SJSA1 (cell line): ENCODE results near the gene FARSA. TPM values are rescaled to one million over a fixed set of nuclear protein-coding genes. Genes with fewer than 3 reads are reported as not detected.
A peak's percentile ranks its signal among the peaks of the same experiment; 100 is the strongest.

Source experiments
- DNase-seq, 2 experiments: peaks; one replicate each; pipeline ENCODE4 v3.0.0-alpha.2; 2015 to 2020; ENCODE audit warnings: low spot score in 2 of 2, low read depth in 1 of 2
- H3K27ac ChIP-seq: fragments of 250-450 bp; sonication (Bioruptor Pico); 2 replicates; pipeline ENCODE4 v1.5.1; 2020; ENCODE audit warnings: mild to moderate bottlenecking, moderate library complexity
- H3K27me3 ChIP-seq: fragments of 250-450 bp; sonication (Bioruptor Pico); replicated peaks from 2 replicates; pipeline ENCODE4 v1.5.1; 2020; ENCODE audit warnings: mild to moderate bottlenecking, moderate library complexity
- H3K36me3 ChIP-seq: fragments of 250-450 bp; sonication (Bioruptor Pico); 2 replicates; pipeline ENCODE4 v1.5.1; 2020; ENCODE audit warnings: mild to moderate bottlenecking
- H3K4me1 ChIP-seq: fragments of 250-450 bp; sonication (Bioruptor Pico); replicated peaks from 2 replicates; pipeline ENCODE4 v1.6.1; 2021; ENCODE audit warnings: mild to moderate bottlenecking
- H3K4me3 ChIP-seq: fragments of 250-450 bp; sonication (Bioruptor Pico); 2 replicates; pipeline ENCODE4 v1.5.1; 2020; ENCODE audit warnings: mild to moderate bottlenecking
- H3K9me3 ChIP-seq: fragments of 250-450 bp; sonication (Bioruptor Pico); replicated peaks from 2 replicates; pipeline ENCODE4 v1.5.1; 2020; ENCODE audit warnings: mild to moderate bottlenecking
- total RNA-seq: library from RNA; depleted of rRNA; stranded (reverse); fragments of >200 nt; shearing (Covaris generic); gene quantifications from 2 replicates; pipeline ENCODE4 v1.2.3, GENCODE V29; 2014

The FARSA gene
- total RNA-seq, 1 experiment from 2014 or later: 48.3 TPM

- Histone ChIP-seq H3K9me3 (peaks cover 24% of the 10 kb centered on the region), H3K27ac (no peak overlapping the region), H3K4me3 (no peak overlapping the region), H3K4me1 (peaks cover 10% of the 10 kb centered on the region), H3K36me3 (no peaks in the 10 kb centered on the region), H3K27me3 (peaks cover 21% of the 10 kb centered on the region)
- no peak for DNase-seq
Observed at GRCh38 chr19:12886651-12886968, 46.9 kb downstream of the FARSA start.

DNA sequence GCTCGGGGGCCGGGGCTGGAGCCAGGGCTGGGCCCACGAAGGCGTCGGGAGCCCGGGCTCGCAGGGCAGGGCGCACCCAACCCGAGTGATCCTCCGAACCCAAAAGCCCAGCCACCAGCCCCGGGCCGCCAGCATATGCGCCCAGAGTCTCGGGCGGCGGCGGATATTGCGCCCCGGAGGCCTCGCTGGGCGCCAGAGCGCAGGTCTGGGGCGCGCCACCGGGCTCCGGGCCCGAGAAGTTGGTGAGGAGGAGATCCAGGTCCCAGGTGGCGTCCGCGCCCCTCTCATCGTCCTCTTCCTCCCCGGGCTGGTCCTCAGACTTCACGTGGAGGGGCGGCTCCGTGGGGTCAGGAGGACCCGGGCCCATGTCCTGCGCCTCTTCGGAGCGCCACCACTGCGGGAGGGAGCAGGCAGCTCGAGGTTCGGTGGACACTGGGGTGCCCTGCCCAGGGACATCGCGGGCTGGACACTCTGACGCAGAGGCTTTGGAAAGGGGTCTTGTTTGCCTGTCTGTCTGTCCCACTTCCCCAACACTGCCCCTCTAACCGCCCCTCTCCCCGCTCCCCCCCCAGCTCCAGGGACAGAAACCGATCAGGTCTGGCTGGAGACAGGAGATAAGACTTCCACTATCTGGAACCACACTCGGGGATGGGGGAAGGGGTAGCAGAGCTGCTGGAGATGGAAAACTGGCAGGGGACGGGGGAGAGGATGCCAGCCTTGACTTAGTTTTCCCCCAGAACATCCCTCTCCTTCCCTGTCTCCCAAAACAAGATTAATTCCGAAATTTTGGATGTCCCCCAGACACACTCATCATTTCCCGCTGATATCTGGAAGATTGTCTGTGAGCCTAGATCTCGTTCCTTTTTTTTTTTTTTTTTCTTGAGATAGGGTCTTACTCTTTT lies 47.5 kb downstream of the FARSA start:
- Histone ChIP-seq H3K4me1 (peaks cover 9% of the 10 kb centered on the region), H3K27me3 (peaks cover 21% of the 10 kb centered on the region), H3K36me3 (no peaks in the 10 kb centered on the region), H3K27ac (no peak overlapping the region), H3K4me3 (no peak overlapping the region), H3K9me3 (peaks cover 24% of the 10 kb centered on the region)
- DNase-seq: no peak

DNA sequence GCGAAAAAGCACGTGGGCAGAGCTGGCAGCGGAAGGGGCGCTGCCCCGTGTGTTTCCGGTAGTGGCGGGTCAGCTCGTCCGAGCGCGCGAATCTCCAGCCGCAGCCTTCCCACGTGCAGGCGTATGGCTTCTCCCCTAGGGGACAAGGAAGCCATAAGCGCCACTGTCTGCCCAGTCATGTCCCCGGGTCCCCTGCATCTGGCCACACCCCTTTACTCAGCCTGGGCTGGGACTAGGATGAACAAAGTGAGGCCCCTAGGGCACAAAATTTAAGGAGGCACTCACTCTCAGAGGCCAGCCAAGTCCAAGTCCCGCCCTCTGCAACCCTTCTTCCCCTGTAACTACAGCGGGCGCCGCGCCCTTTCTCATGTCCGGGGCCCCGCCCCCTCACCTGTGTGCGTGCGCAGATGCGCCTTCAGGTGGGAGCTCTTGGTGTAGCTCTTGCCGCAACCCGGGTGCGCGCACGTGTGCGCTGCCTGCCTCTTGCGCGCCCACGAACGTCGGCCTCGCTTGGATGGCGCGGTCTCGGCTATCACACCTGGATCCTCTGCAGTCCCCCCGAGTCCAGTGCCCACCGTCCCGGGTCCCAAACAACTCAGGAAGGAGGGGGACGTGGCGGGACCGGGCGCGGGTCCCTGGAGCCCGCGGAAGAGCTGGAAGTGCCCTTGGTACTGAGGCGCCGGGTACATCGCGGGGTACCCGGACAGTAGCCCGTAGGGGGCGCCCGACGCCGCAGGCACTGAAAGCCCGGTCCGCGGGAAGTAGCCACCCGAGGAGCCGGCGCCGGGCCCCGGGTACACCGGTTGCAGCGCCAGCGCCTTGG lies 48.4 kb downstream of the FARSA start:
- H3K4me1 ChIP-seq: peaks cover 15% of the 10 kb centered on the region
- no peak overlapping the region for H3K4me3 ChIP-seq
- no peaks in the 10 kb centered on the region for H3K36me3 ChIP-seq
- no peak for DNase-seq
- H3K27ac ChIP-seq: no peak overlapping the region
- H3K9me3 ChIP-seq: peaks cover 24% of the 10 kb centered on the region
- peaks cover 21% of the 10 kb centered on the region for H3K27me3 ChIP-seq

- Histone ChIP-seq H3K27ac (no peak overlapping the region), H3K9me3 (peaks cover 24% of the 10 kb centered on the region), H3K27me3 (peaks cover 21% of the 10 kb centered on the region), H3K36me3 (no peaks in the 10 kb centered on the region), H3K4me1 (peaks cover 15% of the 10 kb centered on the region), H3K4me3 (no peak overlapping the region)
- no peak for DNase-seq
Observed at GRCh38 chr19:12884627-12884925, 48.9 kb downstream of the FARSA start.

DNA sequence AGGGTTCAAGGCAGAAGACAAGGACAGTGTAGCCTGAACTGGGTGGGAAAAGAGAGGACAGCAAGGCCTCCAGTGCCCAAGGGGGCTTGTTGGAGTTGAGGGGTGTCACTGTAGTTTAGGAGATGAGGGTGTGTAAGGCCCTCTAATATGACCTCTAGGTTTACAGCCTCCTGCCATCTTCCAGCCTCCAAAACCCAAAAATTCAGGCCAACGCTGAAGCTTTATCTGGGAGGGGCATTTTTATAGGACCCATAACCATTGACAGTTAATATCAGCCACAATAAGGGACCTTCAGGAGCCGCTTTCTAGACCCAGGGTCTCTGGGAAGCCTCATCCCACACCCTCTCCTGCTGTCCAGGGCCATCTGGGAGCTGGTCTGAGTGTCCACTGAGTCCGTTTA lies 49.3 kb downstream of the FARSA start:
- Histone ChIP-seq H3K4me1 (peaks cover 15% of the 10 kb centered on the region), H3K9me3 (peaks cover 24% of the 10 kb centered on the region), H3K27ac (no peak overlapping the region), H3K27me3 (peaks cover 21% of the 10 kb centered on the region), H3K36me3 (no peaks in the 10 kb centered on the region), H3K4me3 (no peak overlapping the region)
- no peak for DNase-seq

DNA sequence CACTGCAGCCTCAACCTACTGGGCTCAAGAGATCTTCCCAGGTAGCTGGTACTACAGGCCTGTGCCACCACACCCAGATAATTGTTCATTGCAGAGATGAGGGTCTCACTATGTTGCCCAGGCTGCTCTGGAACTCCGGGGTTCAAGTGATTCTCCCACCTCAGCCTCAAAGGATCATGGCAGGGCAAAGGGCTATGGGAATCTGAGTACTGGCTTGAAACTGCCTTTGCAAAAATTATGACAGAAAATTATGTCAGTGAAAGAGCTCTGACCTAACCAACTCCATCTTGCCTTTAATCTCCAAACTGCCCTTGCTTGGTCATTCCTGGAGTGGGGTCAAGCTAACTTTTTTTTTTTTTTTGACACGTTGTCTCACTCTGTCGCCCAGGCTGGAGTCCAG lies 50.9 kb downstream of the FARSA start:
- DNase-seq: no peak
- Histone ChIP-seq H3K4me3 (no peak overlapping the region), H3K4me1 (peaks cover 15% of the 10 kb centered on the region), H3K9me3 (peaks cover 24% of the 10 kb centered on the region), H3K36me3 (no peaks in the 10 kb centered on the region), H3K27ac (no peak overlapping the region), H3K27me3 (peaks cover 21% of the 10 kb centered on the region)

DNA sequence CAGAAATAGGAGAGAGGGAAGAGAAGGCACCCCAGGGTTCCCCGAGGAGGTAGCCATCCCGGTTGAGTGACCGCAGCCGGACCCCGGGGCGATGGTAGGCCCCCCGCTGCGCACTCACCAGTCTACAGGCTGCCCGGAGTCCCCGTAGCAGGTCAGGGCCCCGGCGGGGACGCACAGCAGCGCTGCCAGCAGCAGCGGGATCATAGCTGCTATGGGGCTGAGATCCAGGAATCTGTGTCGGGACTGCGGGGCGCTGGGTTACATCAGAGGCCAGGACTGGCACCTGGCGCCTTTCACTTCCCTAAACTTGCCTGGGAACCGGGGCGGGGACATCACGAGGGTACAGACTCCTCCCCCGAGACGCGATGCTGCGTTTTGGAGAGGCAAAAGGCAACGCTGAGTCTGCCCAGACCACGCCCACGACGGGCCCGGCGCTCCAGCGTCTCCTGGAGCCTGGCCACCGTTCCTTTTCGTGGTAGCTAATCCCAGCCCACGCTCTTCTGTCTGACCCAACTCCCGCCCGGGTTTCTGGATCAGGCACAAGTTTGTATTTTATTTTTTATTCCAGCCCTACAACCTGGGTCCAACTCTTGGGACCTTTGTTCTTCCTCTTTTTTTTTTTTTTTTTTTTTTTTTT lies 52.2 kb downstream of the FARSA start, which contains the start of gene DNASE2:
DNASE2 (minus strand) TSS at position 278 of the 637 bp plus-strand sequence; CDS start at position 204, 74 bp downstream.
- Histone ChIP-seq H3K27me3 (peaks cover 21% of the 10 kb centered on the region), H3K4me3 (peak within 1 kb of the TSS; percentile 62), H3K9me3 (peaks cover 24% of the 10 kb centered on the region), H3K36me3 (no peaks in the 10 kb centered on the region), H3K27ac (no peak within 1 kb of the TSS), H3K4me1 (peaks cover 15% of the 10 kb centered on the region)
- peak; percentile 80 to 93 for DNase-seq

GRCh38 chr19:12880551-12881171 lies 52.9 kb downstream of the FARSA start:
- Histone ChIP-seq H3K27me3 (peaks cover 18% of the 10 kb centered on the region), H3K4me3 (peak overlapping the region; percentile 62), H3K36me3 (no peaks in the 10 kb centered on the region), H3K27ac (no peak overlapping the region), H3K9me3 (peaks cover 23% of the 10 kb centered on the region), H3K4me1 (peaks cover 14% of the 10 kb centered on the region)
- no peak for DNase-seq

- Histone ChIP-seq H3K27ac (no peak overlapping the region), H3K27me3 (no peaks in the 10 kb centered on the region), H3K4me1 (no peaks in the 10 kb centered on the region), H3K9me3 (no peaks in the 10 kb centered on the region; the same call in 1 of the 2 replicates), H3K36me3 (no peaks in the 10 kb centered on the region), H3K4me3 (no peak overlapping the region)
- DNase-seq: no peak
Observed at GRCh38 chr19:12875086-12875485, 58.4 kb downstream of the FARSA start.

DNA sequence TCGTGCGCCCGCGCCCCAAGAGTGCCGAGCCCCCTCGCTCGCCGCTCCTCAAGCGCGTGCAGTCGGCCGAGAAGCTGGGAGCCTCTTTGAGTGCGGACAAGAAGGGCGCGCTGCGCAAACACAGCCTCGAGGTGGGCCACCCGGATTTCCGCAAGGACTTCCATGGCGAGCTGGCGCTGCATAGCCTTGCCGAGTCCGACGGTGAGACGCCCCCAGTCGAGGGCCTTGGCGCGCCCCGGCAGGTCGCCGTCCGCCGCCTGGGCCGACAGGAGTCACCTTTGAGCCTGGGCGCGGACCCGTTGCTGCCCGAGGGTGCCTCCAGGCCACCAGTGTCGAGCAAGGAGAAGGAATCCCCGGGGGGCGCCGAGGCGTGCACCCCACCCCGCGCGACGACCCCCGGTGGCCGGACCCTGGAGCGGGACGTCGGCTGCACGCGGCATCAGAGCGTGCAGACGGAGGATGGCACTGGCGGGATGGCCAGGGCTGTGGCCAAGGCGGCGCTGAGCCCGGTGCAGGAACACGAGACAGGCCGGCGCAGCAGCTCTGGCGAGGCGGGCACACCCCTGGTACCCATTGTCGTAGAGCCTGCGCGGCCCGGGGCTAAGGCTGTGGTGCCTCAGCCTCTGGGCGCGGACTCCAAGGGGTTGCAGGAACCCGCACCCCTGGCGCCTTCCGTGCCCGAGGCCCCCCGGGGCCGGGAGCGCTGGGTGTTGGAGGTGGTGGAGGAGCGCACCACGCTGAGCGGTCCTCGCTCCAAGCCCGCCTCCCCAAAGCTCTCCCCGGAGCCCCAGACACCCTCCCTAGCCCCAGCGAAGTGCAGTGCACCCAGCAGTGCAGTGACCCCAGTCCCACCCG lies 59.4 kb downstream of the FARSA start:
- no peak overlapping the region for H3K4me3 ChIP-seq
- no peaks in the 10 kb centered on the region for H3K27me3 ChIP-seq
- H3K27ac ChIP-seq: no peak overlapping the region
- H3K9me3 ChIP-seq: no peaks in the 10 kb centered on the region; the same call in 1 of the 2 replicates
- no peaks in the 10 kb centered on the region for H3K36me3 ChIP-seq
- no peaks in the 10 kb centered on the region for H3K4me1 ChIP-seq
- DNase-seq: no peak

DNA sequence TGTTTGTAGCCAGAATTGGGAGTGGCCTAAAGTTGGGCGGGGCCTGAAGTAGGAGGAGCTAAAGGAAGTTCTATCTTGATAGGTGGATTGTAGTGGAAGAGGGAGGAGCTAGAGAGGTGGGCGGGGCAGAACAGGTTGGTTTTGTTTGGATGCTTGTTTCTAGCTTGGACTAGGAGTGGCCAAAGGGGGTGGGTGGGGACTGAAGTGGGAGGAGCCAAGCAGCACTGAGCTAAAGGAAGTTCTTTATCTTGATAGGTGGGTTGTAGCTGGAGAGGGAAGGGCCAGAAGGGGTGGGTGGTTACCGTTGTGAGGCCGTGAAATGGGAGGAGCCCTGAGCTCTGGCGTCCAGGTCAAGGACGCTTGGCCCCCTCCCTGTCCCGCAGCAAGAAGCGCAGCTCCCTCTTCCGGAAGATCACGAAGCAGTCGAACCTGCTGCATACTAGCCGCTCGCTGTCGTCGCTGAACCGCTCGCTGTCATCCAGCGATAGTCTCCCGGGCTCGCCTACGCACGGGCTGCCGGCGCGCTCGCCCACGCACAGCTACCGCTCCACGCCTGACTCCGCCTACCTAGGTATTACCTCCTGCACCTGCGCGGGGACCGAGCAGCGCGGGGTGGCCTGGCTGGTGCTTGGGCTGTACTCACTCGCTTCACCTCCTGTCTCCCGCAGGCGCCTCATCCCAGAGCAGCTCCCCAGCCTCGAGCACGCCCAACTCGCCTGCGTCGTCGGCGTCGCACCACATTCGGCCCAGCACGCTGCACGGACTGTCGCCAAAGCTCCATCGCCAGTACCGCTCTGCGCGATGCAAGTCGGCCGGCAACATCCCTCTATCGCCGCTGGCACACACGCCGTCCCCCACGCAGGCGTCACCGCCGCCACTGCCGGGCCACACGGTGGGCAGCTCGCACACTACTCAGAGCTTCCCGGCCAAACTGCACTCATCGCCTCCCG lies 60.3 kb downstream of the FARSA start:
- DNase-seq: no peak
- Histone ChIP-seq H3K27ac (no peak overlapping the region), H3K9me3 (no peaks in the 10 kb centered on the region; the same call in 1 of the 2 replicates), H3K4me1 (no peaks in the 10 kb centered on the region), H3K36me3 (no peaks in the 10 kb centered on the region), H3K4me3 (no peak overlapping the region), H3K27me3 (no peaks in the 10 kb centered on the region)
